NCI-H2107 treated with DMSO at 0.1 percent for 48 hours (cell line): ENCODE data around the gene EPS8L2.

Experiments used
- DNase-seq: peaks from one replicate; lab custom pipeline; 2025; ENCODE audit not compliant: unreplicated experiment; lab: John Stamatoyannopoulos, UW

EPS8L2 gene

DNA sequence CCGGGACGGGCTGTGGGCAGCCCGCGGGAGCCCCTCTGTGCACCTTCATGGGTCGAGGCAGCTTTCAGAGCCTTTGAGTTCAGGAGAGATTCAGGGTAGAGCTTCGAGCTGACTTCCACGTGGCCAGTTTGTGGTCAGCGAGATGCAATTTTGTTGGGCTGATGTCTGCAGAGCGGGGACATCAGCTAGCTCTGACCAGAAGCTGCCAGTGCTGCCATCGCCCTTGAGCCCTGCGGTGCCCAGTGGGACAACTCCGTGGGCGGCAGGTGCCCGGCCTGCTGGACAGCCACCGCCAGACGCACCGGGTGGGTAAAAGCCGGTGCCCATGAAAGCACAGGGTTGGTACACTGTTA, 42.0 kb downstream of the EPS8L2 start:
- DNase-seq: no peak

- no peak for DNase-seq
Observed at GRCh38 chr11:749731-750130, 43.7 kb downstream of the EPS8L2 start.

GRCh38 chr11:760236-760635, 54.2 kb downstream of the EPS8L2 start:
- DNase-seq: no peak

GRCh38 chr11:761526-762108, 55.6 kb downstream of the EPS8L2 start:
- no peak for DNase-seq

DNA sequence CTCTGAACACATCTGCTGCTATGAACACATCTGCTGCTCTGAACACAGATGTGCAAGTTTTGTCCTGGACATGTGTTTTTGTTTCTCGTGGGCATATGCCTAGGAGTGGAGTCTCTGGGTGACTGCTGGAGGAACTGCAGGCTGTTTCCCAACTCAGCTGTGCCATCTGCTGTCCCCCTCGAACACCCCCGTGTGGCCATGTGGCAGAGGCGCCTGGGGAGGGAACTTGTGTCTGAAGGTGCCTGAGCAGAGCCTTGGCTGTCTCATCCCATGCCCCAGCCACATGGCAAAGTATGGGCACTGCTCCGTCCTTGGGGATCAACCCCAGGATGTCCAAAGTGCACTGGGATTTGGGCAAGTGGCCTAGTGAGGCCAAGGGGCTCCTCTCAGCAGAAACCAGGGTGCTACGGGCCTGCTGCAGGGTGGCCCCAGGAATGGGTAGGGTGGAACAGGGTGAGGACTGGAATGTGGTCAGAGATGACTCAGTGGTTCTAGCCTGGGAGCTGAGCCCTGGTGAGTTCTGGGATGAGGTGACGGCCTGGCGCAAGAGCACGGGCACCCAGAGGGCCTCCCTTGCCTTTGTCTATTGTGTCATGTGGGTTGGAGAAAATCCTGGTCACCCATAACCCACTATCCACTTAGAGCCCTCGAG, 56.5 kb downstream of the EPS8L2 start:
- DNase-seq: peak; percentile 22

DNA sequence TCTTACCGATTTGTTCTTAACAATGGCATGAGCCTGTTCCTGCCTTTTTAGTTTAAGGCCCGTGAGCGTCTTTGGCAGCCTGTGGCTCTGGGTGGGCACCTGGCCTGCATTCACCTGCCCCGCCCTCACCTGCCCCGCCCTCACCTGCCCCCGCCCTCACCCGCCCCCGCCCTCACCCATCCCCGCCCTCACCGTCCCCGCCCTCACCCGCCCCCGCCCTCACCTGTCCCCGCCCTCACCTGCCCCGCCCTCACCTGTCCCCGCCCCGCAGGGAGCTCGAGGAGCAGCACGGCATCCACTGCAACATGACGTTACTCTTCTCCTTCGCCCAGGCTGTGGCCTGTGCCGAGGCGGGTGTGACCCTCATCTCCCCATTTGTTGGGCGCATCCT, 57.0 kb downstream of the EPS8L2 start:
- DNase-seq: peak; percentile 60

GRCh38 chr11:763549-764321, 57.7 kb downstream of the EPS8L2 start:
- no peak for DNase-seq

DNA sequence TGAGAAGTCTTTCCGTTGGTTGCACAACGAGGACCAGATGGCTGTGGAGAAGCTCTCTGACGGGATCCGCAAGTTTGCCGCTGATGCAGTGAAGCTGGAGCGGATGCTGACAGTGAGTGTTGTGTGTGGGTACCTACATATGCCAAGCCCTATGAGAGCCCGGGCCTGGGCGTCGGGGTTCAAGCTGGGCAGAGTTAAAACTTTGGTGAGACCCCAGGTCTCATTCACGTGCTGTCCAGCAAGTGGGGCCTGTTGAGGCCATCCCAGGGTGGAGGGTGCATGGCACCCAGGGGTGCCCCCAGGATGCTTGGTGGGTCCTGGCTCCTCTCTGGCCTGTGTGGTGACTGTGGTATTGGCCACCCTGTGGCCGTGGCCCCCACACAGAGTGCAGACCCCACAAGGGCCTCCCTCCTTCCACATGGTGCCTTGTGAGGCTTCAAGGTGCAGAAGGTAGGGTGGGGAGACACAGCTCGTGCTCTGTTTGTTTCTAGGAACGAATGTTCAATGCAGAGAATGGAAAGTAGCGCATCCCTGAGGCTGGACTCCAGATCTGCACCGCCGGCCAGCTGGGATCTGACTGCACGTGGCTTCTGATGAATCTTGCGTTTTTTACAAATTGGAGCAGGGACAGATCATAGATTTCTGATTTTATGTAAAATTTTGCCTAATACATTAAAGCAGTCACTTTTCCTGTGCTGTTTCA, 58.4 kb downstream of the EPS8L2 start:
- no peak for DNase-seq

- no peak for DNase-seq
Observed at GRCh38 chr11:765025-765801, 59.2 kb downstream of the EPS8L2 start.

GRCh38 chr11:765802-766091, 59.7 kb downstream of the EPS8L2 start:
- no peak for DNase-seq

GRCh38 chr11:766106-766935, 60.3 kb downstream of the EPS8L2 start:
- DNase-seq: no peak

DNA sequence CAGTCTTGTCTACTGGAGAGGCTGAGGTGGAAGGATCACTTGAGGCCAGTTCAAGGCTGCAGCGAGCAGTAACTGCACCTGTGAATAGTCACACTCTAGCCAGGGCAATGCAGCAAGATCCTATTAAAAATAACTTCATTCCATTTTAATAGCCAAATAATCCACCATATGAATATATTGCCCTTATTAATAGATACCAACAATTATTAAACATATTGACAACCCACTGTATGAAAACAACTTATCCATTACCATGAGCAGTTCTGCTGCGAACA, 60.8 kb downstream of the EPS8L2 start:
- no peak for DNase-seq

DNA sequence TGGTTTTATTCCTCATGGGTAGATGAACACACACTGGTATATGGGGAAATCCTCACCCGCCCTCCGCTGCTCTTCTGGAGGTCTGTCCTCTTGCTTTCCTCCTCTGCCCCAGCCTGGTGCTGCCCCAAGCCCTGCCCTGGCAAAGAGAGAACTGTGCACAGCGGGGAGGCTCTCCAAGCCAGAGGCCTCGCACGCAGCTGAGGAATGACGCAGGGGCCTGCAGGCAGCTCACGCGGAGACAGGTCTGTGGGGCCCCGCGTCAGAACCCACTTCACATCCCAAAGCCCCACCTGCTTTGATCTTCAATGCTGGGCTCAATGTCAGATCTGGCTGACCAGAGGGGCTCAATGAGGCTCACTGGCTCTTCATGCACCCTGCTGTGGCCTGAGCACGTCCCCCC, 61.2 kb downstream of the EPS8L2 start:
- no peak for DNase-seq

DNA sequence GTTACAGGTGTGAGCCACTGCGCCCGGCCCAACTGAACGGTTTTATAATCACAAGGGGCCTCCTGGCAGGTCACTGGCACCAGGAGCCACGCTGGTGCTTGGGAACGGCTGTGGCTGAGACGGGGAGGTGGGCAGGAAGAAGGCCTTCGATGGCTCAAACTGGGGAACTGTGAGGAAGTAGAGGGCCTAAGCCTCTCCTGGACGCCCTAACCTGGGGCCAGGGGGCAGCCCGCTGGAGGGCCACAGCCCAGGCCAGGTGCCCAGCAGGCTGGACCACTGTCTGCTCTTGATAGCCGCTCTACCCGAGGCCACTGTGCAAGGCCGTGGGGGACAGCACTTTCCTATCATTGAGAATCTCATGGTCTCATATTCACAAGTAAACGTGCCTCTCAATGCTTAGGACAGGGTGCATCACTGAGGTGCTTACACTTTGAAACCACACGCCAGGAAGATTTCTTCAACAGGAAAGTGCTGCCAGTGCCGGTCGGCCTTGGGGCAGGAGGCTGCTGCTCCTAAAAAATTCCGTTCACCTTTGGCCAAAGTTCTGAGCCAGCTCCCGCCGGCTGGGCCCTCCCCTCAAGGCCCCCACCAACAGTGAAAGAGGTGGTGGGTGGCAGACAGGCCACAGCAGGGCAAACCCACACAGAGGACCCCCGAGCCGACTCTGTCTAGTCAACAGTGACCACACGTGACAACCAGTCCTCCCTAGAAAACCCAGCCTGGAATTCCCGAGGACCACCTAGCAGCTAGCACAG, 64.0 kb downstream of the EPS8L2 start:
- no peak for DNase-seq

DNA sequence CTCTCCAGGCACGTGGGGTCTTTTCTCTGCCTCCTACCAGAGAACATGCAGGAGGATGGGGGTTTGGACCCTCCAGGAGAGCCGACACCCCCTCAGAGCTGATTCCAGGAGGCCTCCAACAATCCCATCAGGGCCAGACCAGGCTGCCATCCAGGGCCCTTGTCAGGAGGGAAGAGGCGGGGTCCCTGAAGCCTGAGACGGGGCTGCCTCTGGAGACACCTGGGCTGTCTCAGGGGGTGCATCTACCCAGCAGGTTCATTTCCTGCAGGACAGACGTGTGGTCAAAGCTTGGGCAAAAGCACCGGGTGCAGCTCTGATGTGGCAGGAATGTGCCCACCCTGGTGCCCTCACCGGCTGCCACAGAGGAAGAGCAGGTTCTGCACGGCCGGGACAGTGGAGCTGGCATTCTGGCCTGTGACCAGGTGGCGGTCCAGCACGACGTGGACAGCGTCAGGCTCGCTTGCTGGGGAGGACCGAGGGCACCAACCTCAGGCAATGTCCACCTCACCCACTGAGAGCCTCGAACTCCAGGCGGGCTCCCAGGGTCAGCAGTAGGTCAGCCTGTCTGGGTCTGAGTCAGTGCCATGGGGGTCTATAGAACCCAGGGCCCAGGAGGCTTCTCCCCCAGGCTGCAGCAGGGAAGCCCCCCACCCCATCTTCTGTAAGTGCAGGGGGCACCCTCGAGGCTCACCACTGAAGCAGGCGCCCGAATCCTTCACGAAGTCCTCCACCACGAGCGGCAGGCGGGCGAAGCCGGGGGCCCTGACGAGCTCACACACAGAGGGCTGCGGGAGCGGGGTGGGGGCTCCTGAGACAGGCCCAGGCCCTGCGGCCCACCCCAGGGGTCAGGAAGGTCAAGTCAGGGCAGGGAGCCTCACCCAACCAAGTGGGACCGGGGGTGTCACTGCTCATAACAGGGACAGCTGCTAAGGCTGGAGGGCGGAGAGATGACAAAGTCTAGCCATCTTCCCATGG, 64.9 kb downstream of the EPS8L2 start:
- no peak for DNase-seq

DNA sequence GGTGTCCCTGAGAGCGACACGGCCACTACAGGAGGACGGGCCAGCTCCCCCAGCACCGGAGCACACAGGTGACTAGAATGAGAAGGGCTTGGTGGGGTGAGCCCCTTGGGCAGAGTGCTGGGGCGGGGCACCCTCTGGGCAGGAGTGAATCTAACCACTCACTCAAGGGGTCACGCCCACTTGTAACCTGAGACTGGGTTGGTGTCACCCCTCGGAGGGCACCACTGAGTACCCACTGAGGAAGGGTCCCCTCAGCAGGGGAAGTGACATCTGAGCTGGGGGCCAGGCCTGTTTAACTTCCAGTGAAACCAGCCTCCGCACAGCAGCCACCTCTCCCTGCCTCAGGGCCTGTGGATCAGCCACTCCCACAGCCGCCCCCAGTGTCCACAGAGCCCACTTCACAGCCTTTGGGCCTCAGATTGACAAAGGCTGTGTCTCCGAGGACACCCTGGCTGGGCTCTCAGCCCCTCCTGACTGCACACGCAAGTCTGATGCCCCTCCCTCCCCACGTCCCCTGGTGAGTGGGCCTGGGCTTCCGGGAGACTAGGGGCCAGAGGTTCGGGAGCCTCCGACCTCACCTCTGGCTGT, 65.7 kb downstream of the EPS8L2 start:
- no peak for DNase-seq

GRCh38 chr11:772429-773390, 66.7 kb downstream of the EPS8L2 start:
- no peak for DNase-seq
